KOPT-K1 (cell line): ENCODE results near the gene LGALSL.

Experiments used
- H3K27ac ChIP-seq: fragments of 200-600 bp; sonication (generic); 2 replicates; pipeline ENCODE4 v1.5.1; 2016; ENCODE audit warnings: antibody characterized with exemption, mild to moderate bottlenecking, low read depth, low read length; ENCODE audit not compliant: poor library complexity, severe bottlenecking
- H3K36me3 ChIP-seq: fragments of 200-600 bp; sonication (generic); 2 replicates; pipeline ENCODE4 v1.5.1; 2017; ENCODE audit warnings: antibody characterized with exemption, mild to moderate bottlenecking, low read length, moderate library complexity; ENCODE audit not compliant: insufficient read depth
- H3K9me3 ChIP-seq: fragments of 200-600 bp; sonication (generic); 2 replicates; pipeline ENCODE4 v1.5.1; 2017; ENCODE audit warnings: antibody characterized with exemption, low read length, mild to moderate bottlenecking; ENCODE audit not compliant: insufficient read depth, poor library complexity, severe bottlenecking

LGALSL gene

GRCh38 chr2:64489081-64489751, 35.3 kb downstream of the LGALSL start:
- H3K27ac ChIP-seq: no peak overlapping the region
- H3K9me3 ChIP-seq: no peaks in the 10 kb centered on the region
- H3K36me3 ChIP-seq: no peaks in the 10 kb centered on the region

- no peaks in the 10 kb centered on the region for H3K9me3 ChIP-seq
- H3K36me3 ChIP-seq: no peaks in the 10 kb centered on the region
- no peak overlapping the region for H3K27ac ChIP-seq
Measured at GRCh38 chr2:64491426-64491825, 37.5 kb downstream of the LGALSL start.

- Histone ChIP-seq H3K27ac (no peak overlapping the region), H3K36me3 (no peaks in the 10 kb centered on the region), H3K9me3 (no peaks in the 10 kb centered on the region)
Measured at GRCh38 chr2:64492272-64492671, 38.3 kb downstream of the LGALSL start.

- H3K9me3 ChIP-seq: no peaks in the 10 kb centered on the region
- H3K36me3 ChIP-seq: no peaks in the 10 kb centered on the region
- H3K27ac ChIP-seq: no peak overlapping the region
Measured at GRCh38 chr2:64492821-64493220, 38.9 kb downstream of the LGALSL start.

- H3K9me3 ChIP-seq: no peaks in the 10 kb centered on the region
- no peak overlapping the region for H3K27ac ChIP-seq
- H3K36me3 ChIP-seq: no peaks in the 10 kb centered on the region
Measured at GRCh38 chr2:64493788-64494187, 39.8 kb downstream of the LGALSL start.

GRCh38 chr2:64498438-64498837, 44.5 kb downstream of the LGALSL start:
- no peaks in the 10 kb centered on the region for H3K9me3 ChIP-seq
- no peak overlapping the region for H3K27ac ChIP-seq
- no peaks in the 10 kb centered on the region for H3K36me3 ChIP-seq

- Histone ChIP-seq H3K36me3 (no peaks in the 10 kb centered on the region), H3K9me3 (no peaks in the 10 kb centered on the region), H3K27ac (no peak overlapping the region)
Measured at GRCh38 chr2:64500549-64500948, 46.6 kb downstream of the LGALSL start.

- Histone ChIP-seq H3K36me3 (no peaks in the 10 kb centered on the region), H3K27ac (no peak overlapping the region), H3K9me3 (no peaks in the 10 kb centered on the region)
Measured at GRCh38 chr2:64501946-64502345, 48.0 kb downstream of the LGALSL start.

GRCh38 chr2:64502860-64503259, 48.9 kb downstream of the LGALSL start:
- no peak overlapping the region for H3K27ac ChIP-seq
- H3K36me3 ChIP-seq: no peaks in the 10 kb centered on the region
- H3K9me3 ChIP-seq: no peaks in the 10 kb centered on the region

GRCh38 chr2:64504774-64505720, 51.1 kb downstream of the LGALSL start:
- no peaks in the 10 kb centered on the region for H3K9me3 ChIP-seq
- no peaks in the 10 kb centered on the region for H3K36me3 ChIP-seq
- H3K27ac ChIP-seq: no peak overlapping the region

- no peak overlapping the region for H3K27ac ChIP-seq
- no peaks in the 10 kb centered on the region for H3K9me3 ChIP-seq
- no peaks in the 10 kb centered on the region for H3K36me3 ChIP-seq
Measured at GRCh38 chr2:64506686-64507085, 52.7 kb downstream of the LGALSL start.
